ENCODE data around the gene PRLHR. TPM values are rescaled to one million over a fixed set of nuclear protein-coding genes. Genes with fewer than 3 reads are reported as not detected.
"Not testable (repeated sequence)": the region's sequence is repeated elsewhere in the genome, so short reads cannot be mapped to it uniquely, and the experiment has no call there.

The PRLHR gene
- polyA plus RNA-seq, 2 donors = 0.01 TPM; not detected in 1

DNA sequence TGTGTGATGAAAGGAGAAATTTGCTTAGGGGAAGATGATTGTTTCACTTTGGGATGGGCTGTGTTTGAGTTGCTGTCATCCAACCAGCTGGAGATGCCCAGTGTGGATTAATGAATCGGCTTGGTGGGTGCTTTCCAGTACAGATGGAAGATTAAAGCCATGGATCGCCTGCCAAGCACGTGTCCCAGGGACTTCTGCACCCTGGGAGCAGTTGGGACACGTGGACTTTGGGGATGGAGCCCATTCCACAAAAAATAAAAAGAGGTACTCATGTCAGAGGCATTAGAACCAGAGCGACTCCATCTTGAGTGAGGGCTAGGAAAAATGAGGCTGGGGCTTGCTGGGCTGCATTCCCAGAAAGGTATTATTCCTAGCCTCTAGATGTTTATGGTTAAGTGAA is 29.3 kb upstream of the PRLHR start:
- peaks cover 0 to 4% of the 10 kb centered on the region in 2 donors for H3K36me3 ChIP-seq (ENCODE audit: control insufficient read depth in 2 of 2, insufficient read depth in 2 of 2, low read length in 1 of 2)
- WGBS, 2 donors = 19 to 32% methylated on average over 5 of the region's 5 CpGs
- H3K4me3 ChIP-seq (ENCODE audit: low read depth in 1 of 2, low read length in 2 of 2) = no peak overlapping the region
- H3K9me3 ChIP-seq (ENCODE audit: control insufficient read depth in 2 of 2, insufficient read depth in 1 of 2, low read depth in 1 of 2, low read length in 1 of 2) = no peaks in the 10 kb centered on the region
- H3K4me1 ChIP-seq (ENCODE audit: control insufficient read depth in 2 of 2, insufficient read depth in 2 of 2, low read length in 1 of 2) = peaks cover 0 to 2% of the 10 kb centered on the region in 2 donors
- no peaks in the 10 kb centered on the region for H3K27me3 ChIP-seq (ENCODE audit: control insufficient read depth in 1 of 2, insufficient read depth in 2 of 2, low read length in 2 of 2)
- H3K27ac ChIP-seq (ENCODE audit: low read depth in 2 of 2, low read length in 1 of 2) = no peak overlapping the region

- WGBS, 2 donors = 20 to 24% methylated on average over 7 of the region's 7 CpGs
- Histone ChIP-seq H3K4me1 (ENCODE audit: control insufficient read depth in 2 of 2, insufficient read depth in 2 of 2, low read length in 1 of 2) (no peaks in the 10 kb centered on the region), H3K4me3 (ENCODE audit: low read depth in 1 of 2, low read length in 2 of 2) (no peak overlapping the region), H3K27me3 (ENCODE audit: control insufficient read depth in 1 of 2, insufficient read depth in 2 of 2, low read length in 2 of 2) (no peaks in the 10 kb centered on the region), H3K9me3 (ENCODE audit: control insufficient read depth in 2 of 2, insufficient read depth in 1 of 2, low read depth in 1 of 2, low read length in 1 of 2) (no peaks in the 10 kb centered on the region), H3K36me3 (ENCODE audit: control insufficient read depth in 2 of 2, insufficient read depth in 2 of 2, low read length in 1 of 2) (peaks cover 0 to 4% of the 10 kb centered on the region in 2 donors), H3K27ac (ENCODE audit: low read depth in 2 of 2, low read length in 1 of 2) (no peak overlapping the region)
These were observed 26.0 kb upstream of the PRLHR start for GRCh38 chr10:118621304-118621942.

GRCh38 chr10:118613863-118614262 is 18.4 kb upstream of the PRLHR start:
- not testable (repeated sequence) for H3K27ac ChIP-seq (ENCODE audit: low read depth in 2 of 2, low read length in 1 of 2); H3K27me3 ChIP-seq (ENCODE audit: control insufficient read depth in 1 of 2, insufficient read depth in 2 of 2, low read length in 2 of 2); H3K9me3 ChIP-seq (ENCODE audit: control insufficient read depth in 2 of 2, insufficient read depth in 1 of 2, low read depth in 1 of 2, low read length in 1 of 2); H3K4me1 ChIP-seq (ENCODE audit: control insufficient read depth in 2 of 2, insufficient read depth in 2 of 2, low read length in 1 of 2); H3K36me3 ChIP-seq (ENCODE audit: control insufficient read depth in 2 of 2, insufficient read depth in 2 of 2, low read length in 1 of 2); H3K4me3 ChIP-seq (ENCODE audit: low read depth in 1 of 2, low read length in 2 of 2)
- WGBS, 2 donors = 69 to 74% methylated on average over 4 of the region's 4 CpGs

DNA sequence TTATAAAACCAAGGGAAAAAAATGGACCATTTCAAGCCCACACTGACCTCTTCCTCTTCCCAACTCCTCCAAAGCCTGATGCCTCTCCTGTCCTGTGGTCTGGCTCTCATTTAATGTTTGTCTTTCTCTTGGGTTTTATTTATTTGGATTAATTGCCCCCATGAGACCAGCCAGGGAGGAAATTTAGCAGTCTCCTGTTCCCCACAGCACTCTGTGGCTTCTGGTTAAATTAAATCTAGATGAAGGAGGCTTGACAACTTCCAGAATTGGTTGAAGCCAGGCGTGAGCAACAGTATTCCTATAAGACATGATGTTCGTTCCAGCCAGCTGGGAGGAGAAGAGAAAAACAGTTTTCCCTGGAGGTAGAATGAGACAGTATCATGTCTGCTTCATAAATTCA is 15.1 kb upstream of the PRLHR start:
- no peaks in the 10 kb centered on the region for H3K27me3 ChIP-seq (ENCODE audit: control insufficient read depth in 1 of 2, insufficient read depth in 2 of 2, low read length in 2 of 2)
- peaks cover 0 to 4% of the 10 kb centered on the region in 2 donors for H3K4me1 ChIP-seq (ENCODE audit: control insufficient read depth in 2 of 2, insufficient read depth in 2 of 2, low read length in 1 of 2)
- WGBS, 2 donors = 71 to 73% methylated on average over 2 of the region's 2 CpGs
- no peak overlapping the region for H3K27ac ChIP-seq (ENCODE audit: low read depth in 2 of 2, low read length in 1 of 2)
- H3K36me3 ChIP-seq (ENCODE audit: control insufficient read depth in 2 of 2, insufficient read depth in 2 of 2, low read length in 1 of 2) = no peaks in the 10 kb centered on the region
- peaks cover 0 to 13% of the 10 kb centered on the region in 2 donors for H3K9me3 ChIP-seq (ENCODE audit: control insufficient read depth in 2 of 2, insufficient read depth in 1 of 2, low read depth in 1 of 2, low read length in 1 of 2)
- no peak overlapping the region for H3K4me3 ChIP-seq (ENCODE audit: low read depth in 1 of 2, low read length in 2 of 2)

- Histone ChIP-seq H3K27ac (ENCODE audit: low read depth in 2 of 2, low read length in 1 of 2) (no peak overlapping the region), H3K4me3 (ENCODE audit: low read depth in 1 of 2, low read length in 2 of 2) (no peak overlapping the region), H3K4me1 (ENCODE audit: control insufficient read depth in 2 of 2, insufficient read depth in 2 of 2, low read length in 1 of 2) (peaks cover 0 to 4% of the 10 kb centered on the region in 2 donors), H3K9me3 (ENCODE audit: control insufficient read depth in 2 of 2, insufficient read depth in 1 of 2, low read depth in 1 of 2, low read length in 1 of 2) (peaks cover 0 to 13% of the 10 kb centered on the region in 2 donors), H3K36me3 (ENCODE audit: control insufficient read depth in 2 of 2, insufficient read depth in 2 of 2, low read length in 1 of 2) (no peaks in the 10 kb centered on the region), H3K27me3 (ENCODE audit: control insufficient read depth in 1 of 2, insufficient read depth in 2 of 2, low read length in 2 of 2) (no peaks in the 10 kb centered on the region)
- WGBS, 2 donors = 56 to 62% methylated on average over 4 of the region's 4 CpGs
These were observed 12.4 kb upstream of the PRLHR start for GRCh38 chr10:118607768-118608354.

DNA sequence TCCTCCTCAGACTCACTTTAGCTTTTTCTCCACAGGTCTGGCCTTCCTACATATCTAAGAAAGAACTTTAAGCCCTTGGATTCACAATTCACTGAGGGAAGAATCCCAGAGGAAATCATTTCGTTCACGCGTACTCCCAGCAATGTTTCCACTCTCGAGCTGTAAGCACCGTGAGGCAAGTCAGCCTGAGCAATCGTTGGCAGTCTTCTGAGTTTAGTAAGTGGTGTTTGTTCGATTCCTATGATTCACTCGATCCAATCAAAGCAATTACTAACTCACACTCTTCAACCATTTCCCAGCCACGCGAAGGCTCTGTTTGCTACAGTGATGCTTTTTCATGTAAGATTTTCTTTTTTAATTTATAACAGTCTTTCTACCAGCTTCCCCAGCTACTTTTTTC is 10.2 kb upstream of the PRLHR start:
- Histone ChIP-seq H3K4me3 (ENCODE audit: low read depth in 1 of 2, low read length in 2 of 2) (no peak overlapping the region), H3K27me3 (ENCODE audit: control insufficient read depth in 1 of 2, insufficient read depth in 2 of 2, low read length in 2 of 2) (no peaks in the 10 kb centered on the region), H3K36me3 (ENCODE audit: control insufficient read depth in 2 of 2, insufficient read depth in 2 of 2, low read length in 1 of 2) (no peaks in the 10 kb centered on the region), H3K9me3 (ENCODE audit: control insufficient read depth in 2 of 2, insufficient read depth in 1 of 2, low read depth in 1 of 2, low read length in 1 of 2) (peaks cover 2 to 13% of the 10 kb centered on the region in 2 donors), H3K4me1 (ENCODE audit: control insufficient read depth in 2 of 2, insufficient read depth in 2 of 2, low read length in 1 of 2) (peaks cover 0 to 4% of the 10 kb centered on the region in 2 donors), H3K27ac (ENCODE audit: low read depth in 2 of 2, low read length in 1 of 2) (no peak overlapping the region)
- 82 to 86% methylated on average over 10 of the region's 10 CpGs for WGBS, 2 donors

DNA sequence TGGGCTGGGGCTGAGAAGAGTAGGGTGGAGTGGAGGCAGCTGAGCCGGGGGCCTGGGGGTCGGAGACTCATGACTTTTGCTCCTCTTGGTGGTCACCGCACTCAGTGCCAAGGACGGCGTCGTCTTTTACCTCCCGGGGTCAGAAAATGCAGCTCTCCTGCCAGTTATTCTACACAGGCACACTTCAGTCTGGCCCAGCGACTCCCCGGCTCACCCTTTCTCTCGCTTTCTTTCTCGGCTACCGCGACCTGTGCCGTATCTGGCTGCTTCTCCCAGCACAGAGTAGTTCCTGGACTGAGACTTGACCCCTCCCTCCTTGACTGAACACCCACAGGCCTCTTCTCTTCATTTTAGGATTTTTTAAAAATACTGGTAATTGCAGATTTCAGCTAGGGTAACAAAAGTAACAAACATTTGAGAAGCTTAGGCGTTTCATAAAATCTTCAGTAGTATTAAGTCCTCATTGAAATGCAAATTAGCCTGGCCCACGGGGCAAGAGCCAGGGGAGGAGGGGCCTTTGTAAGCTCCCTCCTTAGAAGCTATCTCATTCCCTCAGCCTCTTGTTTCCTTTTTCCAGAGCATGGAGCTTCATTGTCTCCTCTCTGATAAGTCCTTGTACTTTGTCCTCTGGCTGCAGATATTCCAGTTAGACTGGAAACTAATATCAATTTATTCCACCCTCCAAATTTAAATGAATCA is 1.1 kb upstream of the PRLHR start:
- Histone ChIP-seq H3K27ac (ENCODE audit: low read depth in 2 of 2, low read length in 1 of 2) (no peak overlapping the region), H3K4me3 (ENCODE audit: low read depth in 1 of 2, low read length in 2 of 2) (no peak overlapping the region), H3K9me3 (ENCODE audit: control insufficient read depth in 2 of 2, insufficient read depth in 1 of 2, low read depth in 1 of 2, low read length in 1 of 2) (peaks cover 2 to 18% of the 10 kb centered on the region in 2 donors), H3K36me3 (ENCODE audit: control insufficient read depth in 2 of 2, insufficient read depth in 2 of 2, low read length in 1 of 2) (no peaks in the 10 kb centered on the region), H3K27me3 (ENCODE audit: control insufficient read depth in 1 of 2, insufficient read depth in 2 of 2, low read length in 2 of 2) (peaks cover 0 to 16% of the 10 kb centered on the region in 2 donors), H3K4me1 (ENCODE audit: control insufficient read depth in 2 of 2, insufficient read depth in 2 of 2, low read length in 1 of 2) (peaks cover 3 to 12% of the 10 kb centered on the region in 2 donors)
- WGBS, 2 donors = 6 to 7% methylated on average over 16 of the region's 16 CpGs

DNA sequence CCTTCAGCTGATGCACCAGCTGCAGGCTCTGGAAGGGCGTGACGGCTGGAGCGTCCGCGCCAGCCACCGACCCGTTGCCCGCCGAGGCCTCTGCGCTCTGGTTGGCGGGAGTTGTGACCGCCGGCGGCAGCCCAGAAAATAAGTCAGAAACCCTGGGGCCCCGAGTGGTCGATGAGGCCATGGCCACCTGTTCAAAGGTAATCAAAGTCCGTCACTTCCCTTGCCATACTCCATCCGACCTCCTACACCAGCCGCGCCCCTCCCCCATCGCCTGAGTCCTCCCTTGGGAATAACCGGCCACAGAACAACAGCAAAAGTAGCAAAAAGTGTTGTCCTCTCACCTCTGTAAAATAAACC is 406 bp downstream of the PRLHR start:
- Histone ChIP-seq H3K27me3 (ENCODE audit: control insufficient read depth in 1 of 2, insufficient read depth in 2 of 2, low read length in 2 of 2) (peaks cover 0 to 16% of the 10 kb centered on the region in 2 donors), H3K4me1 (ENCODE audit: control insufficient read depth in 2 of 2, insufficient read depth in 2 of 2, low read length in 1 of 2) (peaks cover 3 to 12% of the 10 kb centered on the region in 2 donors)

GRCh38 chr10:118594392-118595063 is 920 bp downstream of the PRLHR start:
- Histone ChIP-seq H3K27ac (ENCODE audit: low read depth in 2 of 2, low read length in 1 of 2) (no peak overlapping the region), H3K4me3 (ENCODE audit: low read depth in 1 of 2, low read length in 2 of 2) (no peak overlapping the region), H3K36me3 (ENCODE audit: control insufficient read depth in 2 of 2, insufficient read depth in 2 of 2, low read length in 1 of 2) (no peaks in the 10 kb centered on the region), H3K9me3 (ENCODE audit: control insufficient read depth in 2 of 2, insufficient read depth in 1 of 2, low read depth in 1 of 2, low read length in 1 of 2) (peaks cover 0 to 18% of the 10 kb centered on the region in 2 donors), H3K4me1 (ENCODE audit: control insufficient read depth in 2 of 2, insufficient read depth in 2 of 2, low read length in 1 of 2) (peaks cover 3 to 12% of the 10 kb centered on the region in 2 donors), H3K27me3 (ENCODE audit: control insufficient read depth in 1 of 2, insufficient read depth in 2 of 2, low read length in 2 of 2) (peaks cover 0 to 16% of the 10 kb centered on the region in 2 donors)
- WGBS, 2 donors = 22 to 26% methylated on average over 69 to 70 of the region's 70 CpGs

More for the DNA sequence above, 406 bp downstream of the PRLHR start:
- H3K9me3 ChIP-seq (ENCODE audit: control insufficient read depth in 2 of 2, insufficient read depth in 1 of 2, low read depth in 1 of 2, low read length in 1 of 2) = peaks cover 0 to 18% of the 10 kb centered on the region in 2 donors
- no peaks in the 10 kb centered on the region for H3K36me3 ChIP-seq (ENCODE audit: control insufficient read depth in 2 of 2, insufficient read depth in 2 of 2, low read length in 1 of 2)
- 21 to 23% methylated on average over 22 of the region's 22 CpGs for WGBS, 2 donors
- no peak overlapping the region for H3K27ac ChIP-seq (ENCODE audit: low read depth in 2 of 2, low read length in 1 of 2)
- H3K4me3 ChIP-seq (ENCODE audit: low read depth in 1 of 2, low read length in 2 of 2) = no peak overlapping the region
